H1 (cell line): ENCODE measurements around the gene TMEM117. TPM values are rescaled to one million over a fixed set of nuclear protein-coding genes. Genes with fewer than 3 reads are reported as not detected.

Experiments
- SP2 ChIP-seq: IDR thresholded peaks from 2 replicates; pipeline ENCODE4 v1.6.1; 2012; ENCODE audit warnings: mild to moderate bottlenecking, low read length, inconsistent platforms
- polyA plus RNA-seq, 7 experiments: library from polyadenylated mRNA; depleted of rRNA in 3 of 7; stranded (reverse) in 5 of 7; unstranded in 2 of 7; fragments of >200 nt in 5 of 7; fragments of 200-250 nt in 2 of 7; gene quantifications; 1 replicate in 5 of 7; 2 replicates in 1 of 7; 4 replicates in 1 of 7; pipeline versions ENCODE4 v1.2.1 to v1.2.3, GENCODE V29; 2011 to 2013; ENCODE audit warnings: missing spikeins in 2 of 7, mixed read lengths in 2 of 7
- total RNA-seq: library from RNA; stranded (reverse); fragmentation: NEBNext Ultra II Directional; extraction: Animal tissue kit (Norgen Biotek cat#: 25700); gene quantifications from 2 replicates; pipeline ENCODE4 v1.2.1, GENCODE V29; 2021

The TMEM117 gene
- total and polyA plus RNA-seq, 2 of the 8 experiments (the other 6 are each of a cell fraction or from before 2014, with no cell fraction given): 0.80 to 1.4 TPM

- no peak for TF ChIP-seq SP2
Observed at GRCh38 chr12:43979450-43979849, 143.6 kb downstream of the TMEM117 start (continued).
